Measurements from ENCODE around the gene ATP6V1F. TPM values are rescaled to one million over a fixed set of nuclear protein-coding genes. Genes with fewer than 3 reads are reported as not detected.
A peak's percentile ranks its signal among the peaks of the same experiment; 100 is the strongest.

Gene ATP6V1F, protein sequence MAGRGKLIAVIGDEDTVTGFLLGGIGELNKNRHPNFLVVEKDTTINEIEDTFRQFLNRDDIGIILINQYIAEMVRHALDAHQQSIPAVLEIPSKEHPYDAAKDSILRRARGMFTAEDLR
- polyA plus RNA-seq (2013, experiment 1 of 2): 134 TPM
- 119 TPM for polyA plus RNA-seq (2013, experiment 2 of 2)

DNA sequence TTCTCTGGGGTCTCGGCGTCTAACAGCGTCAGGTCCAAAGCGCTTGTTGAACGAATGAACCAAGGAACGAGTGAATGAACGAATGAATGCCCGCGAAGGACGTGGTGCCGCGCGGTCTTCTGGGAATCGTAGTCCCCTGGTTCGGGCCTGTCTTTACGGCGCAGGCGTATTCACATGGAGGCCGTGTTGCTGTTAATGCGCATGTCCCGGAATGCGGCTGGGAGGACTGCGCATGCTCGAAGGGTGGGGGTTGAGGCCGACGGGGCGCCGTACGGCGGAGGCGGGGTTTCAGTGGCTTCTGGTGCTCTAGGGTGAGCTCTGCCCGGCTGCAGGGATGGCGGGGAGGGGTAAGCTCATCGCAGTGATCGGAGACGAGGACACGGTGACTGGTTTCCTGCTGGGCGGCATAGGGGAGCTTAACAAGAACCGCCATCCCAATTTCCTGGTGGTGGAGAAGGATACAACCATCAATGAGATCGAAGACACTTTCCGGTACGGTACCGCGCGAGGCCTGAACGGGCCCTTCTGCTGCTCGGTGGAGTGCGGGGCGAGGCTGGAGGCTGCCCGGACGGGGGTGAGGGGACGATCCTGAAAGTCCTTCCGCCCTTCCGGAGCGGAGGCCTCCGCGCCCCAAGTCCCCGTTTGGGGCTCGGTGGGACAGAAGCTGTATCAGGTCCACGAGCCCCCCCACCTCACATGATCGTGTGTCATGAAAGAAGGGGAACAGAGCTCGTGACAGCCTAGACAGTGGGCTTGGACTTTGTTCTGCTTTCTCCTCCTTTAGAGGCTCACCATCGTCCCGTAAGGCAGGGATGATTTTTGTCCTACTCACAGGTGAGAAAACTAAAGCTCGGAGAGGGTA lies at the start of gene ATP6V1F:
TSS of gene ATP6V1F (plus strand) at position 286 of the 862 bp plus-strand sequence. CDS start at position 335, 49 bp downstream.
- Histone ChIP-seq H3K4me3 (ENCODE audit: extremely low read depth, insufficient read depth, low read length, poor library complexity, severe bottlenecking) (peak within 1 kb of the TSS; percentile 90), H3K4me1 (ENCODE audit: control insufficient read depth, insufficient read depth, low read length, poor library complexity, severe bottlenecking) (no peaks in the 10 kb centered on the region), H3K9me3 (ENCODE audit: control insufficient read depth, low read length) (no peaks in the 10 kb centered on the region), H3K36me3 (ENCODE audit: control insufficient read depth, insufficient read depth, low read length) (peaks cover 29% of the 10 kb centered on the region), H3K27ac (ENCODE audit: low read depth, low read length, severe bottlenecking) (peak within 1 kb of the TSS; percentile 71)
- WGBS, 2 experiments (ENCODE audit: insufficient coverage in 2 of 2): 1% methylated on average over 58 to 63 of the region's 65 CpGs

DNA sequence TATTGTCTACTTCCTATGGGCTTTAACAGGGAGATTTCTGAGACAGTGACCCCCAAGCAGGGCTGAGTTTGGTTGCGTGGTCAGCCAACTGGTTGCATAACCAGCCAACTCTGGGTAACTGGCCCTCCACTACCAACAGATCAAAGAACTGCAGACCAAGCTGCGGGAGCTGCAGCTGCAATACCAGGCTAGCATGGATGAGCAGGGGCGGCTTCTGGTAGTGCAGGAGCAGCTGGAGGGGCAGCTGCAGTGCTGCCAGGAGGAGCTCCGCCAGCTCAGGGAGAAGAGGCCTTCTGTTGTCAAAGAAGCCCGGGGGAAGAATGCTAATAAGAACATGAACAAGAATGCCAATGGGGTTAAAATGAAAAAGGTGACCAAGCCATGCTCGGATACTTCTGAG lies 48.2 kb upstream of the ATP6V1F start:
- peaks cover 11% of the 10 kb centered on the region for H3K4me1 ChIP-seq (ENCODE audit: control insufficient read depth, insufficient read depth, low read length, poor library complexity, severe bottlenecking)
- WGBS, 2 experiments (ENCODE audit: insufficient coverage in 2 of 2): 92 to 94% methylated on average over 6 of the region's 6 CpGs
- no peak overlapping the region for H3K4me3 ChIP-seq (ENCODE audit: extremely low read depth, insufficient read depth, low read length, poor library complexity, severe bottlenecking)
- no peak overlapping the region for H3K27ac ChIP-seq (ENCODE audit: low read depth, low read length, severe bottlenecking)
- peaks cover 26% of the 10 kb centered on the region for H3K36me3 ChIP-seq (ENCODE audit: control insufficient read depth, insufficient read depth, low read length)
- H3K9me3 ChIP-seq (ENCODE audit: control insufficient read depth, low read length): no peaks in the 10 kb centered on the region

DNA sequence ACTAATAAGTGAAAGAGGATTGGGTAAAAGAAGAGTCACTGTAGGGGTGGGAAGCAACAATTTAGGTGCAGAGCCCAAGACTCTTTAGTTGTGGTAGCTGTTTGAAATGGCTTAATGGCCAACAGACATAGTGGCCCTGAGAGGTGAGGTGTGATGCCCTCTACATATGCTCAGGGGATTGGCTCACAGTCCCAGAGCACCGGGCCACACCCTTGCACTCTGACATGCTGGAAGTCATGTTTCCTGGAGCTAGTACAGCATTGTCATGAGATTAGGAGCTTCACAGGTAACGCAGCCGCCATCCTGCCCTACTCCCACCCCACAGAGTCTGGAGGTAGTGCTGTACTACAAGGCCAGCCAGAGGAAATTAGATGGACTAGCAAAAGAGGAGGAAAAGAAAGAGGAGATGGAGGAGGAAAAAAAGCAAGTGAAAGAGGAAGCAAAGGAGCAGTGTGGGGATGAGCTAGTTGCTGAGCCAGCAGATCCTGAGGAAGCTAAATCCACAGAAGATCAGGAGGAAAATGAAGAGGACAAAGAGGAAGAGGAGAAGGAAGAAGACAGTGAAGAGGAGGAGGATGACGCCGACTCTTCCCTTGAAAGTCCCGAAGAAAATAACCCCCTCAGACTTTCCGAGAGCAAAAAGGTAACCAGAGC lies 47.2 kb upstream of the ATP6V1F start:
- 97 to 98% methylated on average over 4 to 5 of the region's 7 CpGs for WGBS, 2 experiments (ENCODE audit: insufficient coverage in 2 of 2)
- no peaks in the 10 kb centered on the region for H3K9me3 ChIP-seq (ENCODE audit: control insufficient read depth, low read length)
- H3K4me1 ChIP-seq (ENCODE audit: control insufficient read depth, insufficient read depth, low read length, poor library complexity, severe bottlenecking): peaks cover 11% of the 10 kb centered on the region
- H3K4me3 ChIP-seq (ENCODE audit: extremely low read depth, insufficient read depth, low read length, poor library complexity, severe bottlenecking): no peak overlapping the region
- H3K27ac ChIP-seq (ENCODE audit: low read depth, low read length, severe bottlenecking): no peak overlapping the region
- peaks cover 17% of the 10 kb centered on the region for H3K36me3 ChIP-seq (ENCODE audit: control insufficient read depth, insufficient read depth, low read length)

DNA sequence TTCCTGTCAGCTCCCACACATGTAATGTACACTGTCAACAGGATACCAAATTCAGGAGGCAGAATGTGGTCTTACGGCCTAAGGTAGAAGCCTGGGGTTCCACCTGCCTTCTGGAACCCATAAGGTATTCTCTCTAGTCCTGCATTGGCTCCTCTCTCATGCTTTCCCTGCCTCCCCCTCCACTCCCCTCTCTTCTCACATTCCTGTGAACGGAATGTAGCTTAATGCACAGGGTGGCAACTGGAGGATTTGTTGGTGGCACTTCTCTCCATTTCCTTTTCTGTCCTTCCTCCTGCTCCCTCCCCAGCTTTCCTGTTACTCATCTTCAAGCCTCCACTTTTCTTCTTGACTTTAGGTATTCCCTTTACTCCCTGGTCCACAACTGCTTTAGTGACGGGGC lies 44.0 kb upstream of the ATP6V1F start:
- H3K4me1 ChIP-seq (ENCODE audit: control insufficient read depth, insufficient read depth, low read length, poor library complexity, severe bottlenecking): peaks cover 8% of the 10 kb centered on the region
- H3K9me3 ChIP-seq (ENCODE audit: control insufficient read depth, low read length): no peaks in the 10 kb centered on the region
- no peak overlapping the region for H3K4me3 ChIP-seq (ENCODE audit: extremely low read depth, insufficient read depth, low read length, poor library complexity, severe bottlenecking)
- no peak overlapping the region for H3K27ac ChIP-seq (ENCODE audit: low read depth, low read length, severe bottlenecking)
- H3K36me3 ChIP-seq (ENCODE audit: control insufficient read depth, insufficient read depth, low read length): no peaks in the 10 kb centered on the region
- WGBS, 2 experiments (ENCODE audit: insufficient coverage in 2 of 2): 63 to 71% methylated on average over 2 to 3 of the region's 3 CpGs

DNA sequence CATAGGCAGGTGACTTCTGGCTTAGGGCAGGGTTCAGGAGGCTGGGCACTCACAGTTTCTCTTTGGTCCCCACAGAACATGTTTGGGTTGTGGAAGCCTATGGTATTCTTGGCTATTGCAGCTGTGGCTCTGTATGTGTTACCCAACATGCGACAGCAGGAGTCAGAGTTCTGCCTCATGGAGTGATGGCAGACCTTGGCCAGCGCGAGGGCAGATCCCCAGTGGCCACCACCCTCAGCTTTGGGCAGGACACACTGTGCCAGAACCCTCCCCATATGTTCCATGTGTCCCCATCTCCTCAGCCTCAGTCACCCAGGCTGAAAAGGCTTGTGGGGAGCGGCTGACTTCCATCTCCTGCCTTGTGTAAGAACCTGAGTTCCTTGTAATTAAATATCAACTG lies 40.9 kb upstream of the ATP6V1F start:
- Histone ChIP-seq H3K4me1 (ENCODE audit: control insufficient read depth, insufficient read depth, low read length, poor library complexity, severe bottlenecking) (peaks cover 14% of the 10 kb centered on the region), H3K27ac (ENCODE audit: low read depth, low read length, severe bottlenecking) (no peak overlapping the region), H3K4me3 (ENCODE audit: extremely low read depth, insufficient read depth, low read length, poor library complexity, severe bottlenecking) (no peak overlapping the region), H3K9me3 (ENCODE audit: control insufficient read depth, low read length) (no peaks in the 10 kb centered on the region), H3K36me3 (ENCODE audit: control insufficient read depth, insufficient read depth, low read length) (no peaks in the 10 kb centered on the region)
- WGBS, 2 experiments (ENCODE audit: insufficient coverage in 2 of 2): 86 to 100% methylated on average over 3 of the region's 4 CpGs

DNA sequence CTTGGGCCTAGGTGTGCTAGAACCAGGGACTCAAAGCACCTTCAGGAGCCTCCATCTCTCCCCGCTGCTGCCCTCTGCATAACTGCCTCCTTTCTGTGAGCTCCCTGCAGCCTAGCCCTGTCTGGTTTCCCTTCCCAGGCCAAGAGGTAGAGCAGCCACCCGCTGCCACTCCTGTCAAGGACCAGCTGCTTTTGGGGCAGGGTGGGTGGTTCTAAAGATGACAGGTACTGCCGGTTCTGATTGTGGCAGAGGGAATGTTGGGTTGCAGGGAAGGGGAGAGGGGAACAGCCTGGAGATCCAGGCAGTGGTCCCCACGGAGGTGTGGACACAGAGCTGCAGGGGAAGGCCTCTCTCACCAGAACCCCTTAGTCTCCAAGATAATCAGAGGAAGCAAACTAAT lies 36.1 kb upstream of the ATP6V1F start:
- peaks cover 37% of the 10 kb centered on the region for H3K4me1 ChIP-seq (ENCODE audit: control insufficient read depth, insufficient read depth, low read length, poor library complexity, severe bottlenecking)
- H3K9me3 ChIP-seq (ENCODE audit: control insufficient read depth, low read length): no peaks in the 10 kb centered on the region
- H3K4me3 ChIP-seq (ENCODE audit: extremely low read depth, insufficient read depth, low read length, poor library complexity, severe bottlenecking): no peak overlapping the region
- WGBS, 2 experiments (ENCODE audit: insufficient coverage in 2 of 2): 95 to 100% methylated on average over 3 to 4 of the region's 4 CpGs
- H3K36me3 ChIP-seq (ENCODE audit: control insufficient read depth, insufficient read depth, low read length): no peaks in the 10 kb centered on the region
- peak overlapping the region; percentile 98 for H3K27ac ChIP-seq (ENCODE audit: low read depth, low read length, severe bottlenecking)

DNA sequence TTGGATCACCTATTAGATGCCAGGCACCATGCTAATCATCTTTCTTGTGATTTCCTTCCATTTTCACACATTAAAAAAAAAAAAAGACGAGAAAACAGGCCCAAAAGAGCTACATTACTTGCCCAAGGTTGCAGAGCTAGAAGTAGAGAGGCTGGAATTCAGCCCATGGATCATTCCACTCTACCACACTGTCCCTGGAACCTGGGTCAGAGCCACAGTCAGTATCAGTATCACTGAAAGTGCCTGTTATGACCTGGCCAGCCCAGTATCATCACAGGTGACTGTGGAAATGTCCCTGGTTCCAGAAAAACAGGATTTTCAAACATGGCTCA lies 35.8 kb upstream of the ATP6V1F start:
- Histone ChIP-seq H3K36me3 (ENCODE audit: control insufficient read depth, insufficient read depth, low read length) (no peaks in the 10 kb centered on the region), H3K4me3 (ENCODE audit: extremely low read depth, insufficient read depth, low read length, poor library complexity, severe bottlenecking) (no peak overlapping the region), H3K9me3 (ENCODE audit: control insufficient read depth, low read length) (no peaks in the 10 kb centered on the region), H3K27ac (ENCODE audit: low read depth, low read length, severe bottlenecking) (peak overlapping the region; percentile 98), H3K4me1 (ENCODE audit: control insufficient read depth, insufficient read depth, low read length, poor library complexity, severe bottlenecking) (peaks cover 37% of the 10 kb centered on the region)
- no CpG with 5 or more reads among the region's 1 CpG for WGBS, 2 experiments (ENCODE audit: insufficient coverage in 2 of 2)

DNA sequence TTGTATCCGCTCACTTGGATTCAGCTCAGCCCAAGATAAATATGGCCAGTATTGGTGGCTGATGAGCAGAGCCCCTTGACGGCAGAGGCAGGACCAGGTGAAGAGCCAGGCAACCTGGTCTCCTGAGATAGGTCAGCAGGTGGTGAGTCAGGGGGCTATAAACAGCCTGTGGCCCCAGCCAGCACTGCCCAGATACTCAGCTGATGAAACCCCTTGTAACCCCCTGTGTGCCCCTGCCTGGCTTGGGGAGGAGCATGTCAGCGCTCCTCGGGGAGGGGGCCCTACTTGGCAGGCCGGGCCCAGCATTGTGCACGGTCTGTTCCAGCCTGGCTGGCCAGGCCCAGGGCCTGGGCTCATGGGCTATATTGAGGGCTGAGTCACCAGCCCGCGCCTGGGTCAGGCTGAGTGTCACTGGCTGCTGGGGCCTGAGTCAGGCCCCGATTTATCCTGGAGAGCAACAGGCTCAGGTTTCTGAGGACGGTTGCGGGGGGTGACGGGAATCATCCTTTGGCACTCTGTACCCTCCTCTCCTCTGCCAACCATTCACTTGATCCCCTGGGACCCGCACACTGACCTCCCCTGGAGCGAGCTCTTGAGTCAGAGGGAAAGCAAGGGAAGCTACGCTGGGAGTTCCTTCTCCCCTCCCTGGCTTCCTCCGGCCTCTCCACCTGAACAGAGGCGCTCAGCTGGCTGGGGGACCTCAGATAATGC lies 35.3 kb upstream of the ATP6V1F start:
- WGBS, 2 experiments (ENCODE audit: insufficient coverage in 2 of 2): 43 to 47% methylated on average over 7 to 12 of the region's 17 CpGs
- Histone ChIP-seq H3K27ac (ENCODE audit: low read depth, low read length, severe bottlenecking) (peak overlapping the region; percentile 98), H3K9me3 (ENCODE audit: control insufficient read depth, low read length) (no peaks in the 10 kb centered on the region), H3K4me1 (ENCODE audit: control insufficient read depth, insufficient read depth, low read length, poor library complexity, severe bottlenecking) (peaks cover 37% of the 10 kb centered on the region), H3K36me3 (ENCODE audit: control insufficient read depth, insufficient read depth, low read length) (no peaks in the 10 kb centered on the region), H3K4me3 (ENCODE audit: extremely low read depth, insufficient read depth, low read length, poor library complexity, severe bottlenecking) (no peak overlapping the region)

DNA sequence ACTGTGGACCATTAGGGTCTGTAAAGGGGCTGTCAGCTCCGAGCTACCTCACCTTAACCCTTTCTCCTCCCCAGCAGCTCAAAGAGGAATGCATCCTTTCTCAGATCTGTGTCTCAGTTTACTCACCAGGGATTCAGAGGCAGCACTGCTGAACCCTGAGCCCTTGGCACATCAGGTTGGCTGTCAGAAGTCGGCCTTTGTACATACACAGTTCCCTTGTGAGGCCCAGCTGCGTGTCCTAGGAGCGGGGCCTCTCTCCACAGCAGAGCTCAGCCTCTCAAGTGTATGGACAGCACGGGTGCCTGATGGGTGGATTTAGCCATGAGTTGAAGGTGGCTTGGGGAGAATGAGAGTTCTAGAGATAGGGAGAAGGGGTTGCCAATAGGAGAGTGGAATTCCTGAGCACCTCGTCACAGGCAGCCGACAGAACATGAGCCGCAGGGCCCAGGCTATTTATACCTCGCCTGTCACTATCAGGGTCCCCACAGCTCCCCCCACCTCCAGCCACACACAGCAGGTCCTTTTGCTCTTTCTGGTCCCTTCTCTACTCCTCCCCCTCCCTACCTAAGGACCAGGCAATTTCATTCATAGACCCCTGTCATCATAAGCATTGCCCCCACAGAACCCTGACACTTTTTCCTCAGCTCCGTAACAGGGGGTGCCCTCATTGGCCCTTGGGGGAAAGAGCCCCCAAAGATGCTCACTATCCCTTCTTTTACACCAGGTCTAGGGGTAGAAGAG lies 34.5 kb upstream of the ATP6V1F start:
- Histone ChIP-seq H3K27ac (ENCODE audit: low read depth, low read length, severe bottlenecking) (peak overlapping the region; percentile 98), H3K36me3 (ENCODE audit: control insufficient read depth, insufficient read depth, low read length) (no peaks in the 10 kb centered on the region), H3K4me1 (ENCODE audit: control insufficient read depth, insufficient read depth, low read length, poor library complexity, severe bottlenecking) (peaks cover 39% of the 10 kb centered on the region), H3K4me3 (ENCODE audit: extremely low read depth, insufficient read depth, low read length, poor library complexity, severe bottlenecking) (no peak overlapping the region), H3K9me3 (ENCODE audit: control insufficient read depth, low read length) (no peaks in the 10 kb centered on the region)
- WGBS, 2 experiments (ENCODE audit: insufficient coverage in 2 of 2): 30 to 42% methylated on average over 4 to 8 of the region's 10 CpGs

All from mesodermal cell (in vitro differentiated cells).